ENCODE results near the gene CYP2J2. TPM values are rescaled to one million over a fixed set of nuclear protein-coding genes. Genes with fewer than 3 reads are reported as not detected.
"Not testable (repeated sequence)": the region's sequence is repeated elsewhere in the genome, so short reads cannot be mapped to it uniquely, and the experiment has no call there.

The CYP2J2 gene
- total RNA-seq, 1 donor, result 0.09 TPM

DNA sequence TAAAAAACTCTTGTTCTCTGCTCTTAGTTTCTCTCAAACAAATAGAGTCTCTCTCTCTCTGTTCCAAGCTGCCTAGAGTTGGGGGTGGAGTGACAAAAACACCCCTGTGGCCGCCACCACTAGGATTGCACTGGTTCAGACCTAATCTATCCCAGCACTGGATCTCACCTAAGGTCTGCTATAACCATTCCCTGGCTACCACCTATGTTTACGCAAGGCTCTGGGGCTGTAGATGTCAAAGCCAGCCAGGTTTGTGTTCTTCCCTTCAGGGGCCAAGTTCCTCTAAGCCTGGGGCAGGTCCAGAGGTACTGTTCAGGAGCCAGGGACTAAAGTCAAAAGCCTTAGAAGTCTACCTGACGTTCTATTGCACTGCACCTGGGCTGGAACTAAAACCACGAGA, 12.8 kb upstream of the CYP2J2 start:
- DNase-seq (ENCODE audit: low read depth), result no peak
- H3K4me3 ChIP-seq (ENCODE audit: low read depth, low read length), result no peak overlapping the region
- TF ChIP-seq CTCF (IDR thresholded peaks at IDR 0.05; ENCODE audit: insufficient read depth, low read length), result no peak

- no peak for TF ChIP-seq CTCF (IDR thresholded peaks at IDR 0.05; ENCODE audit: insufficient read depth, low read length)
- no peak for DNase-seq (ENCODE audit: low read depth)
- no peak overlapping the region for H3K4me3 ChIP-seq (ENCODE audit: low read depth, low read length)
Measured at GRCh38 chr1:59937636-59938210, 11.2 kb upstream of the CYP2J2 start.

- no peak for TF ChIP-seq CTCF (IDR thresholded peaks at IDR 0.05; ENCODE audit: insufficient read depth, low read length)
- no peak for DNase-seq (ENCODE audit: low read depth)
Measured at GRCh38 chr1:59936358-59936821, 9.8 kb upstream of the CYP2J2 start.

DNA sequence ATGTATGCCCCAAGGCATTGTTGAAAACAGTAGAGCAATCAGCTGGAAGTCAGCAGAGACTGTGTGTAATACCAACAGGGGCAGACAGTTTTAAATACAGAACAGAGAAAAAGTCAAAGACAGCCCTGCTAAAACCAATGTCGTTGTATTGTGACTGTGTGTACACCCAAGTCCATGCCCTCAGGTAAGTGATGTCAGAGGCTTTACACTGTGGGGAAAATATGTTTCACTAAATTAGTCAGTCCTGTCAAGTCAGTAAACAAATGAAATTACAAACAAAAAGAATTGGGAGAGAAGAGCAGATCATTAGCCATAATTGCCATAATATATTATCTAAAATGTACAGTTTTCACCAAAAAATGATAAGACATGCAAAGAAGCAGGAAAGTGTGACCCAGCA, 2.4 kb upstream of the CYP2J2 start:
- no peak for TF ChIP-seq CTCF (IDR thresholded peaks at IDR 0.05; ENCODE audit: insufficient read depth, low read length)
- no peak for DNase-seq (ENCODE audit: low read depth)
- H3K4me3 ChIP-seq (ENCODE audit: low read depth, low read length), result no peak overlapping the region

More at GRCh38 chr1:59936358-59936821, 9.8 kb upstream of the CYP2J2 start:
- no peak overlapping the region for H3K4me3 ChIP-seq (ENCODE audit: low read depth, low read length)

- no peak for TF ChIP-seq CTCF (IDR thresholded peaks at IDR 0.05; ENCODE audit: insufficient read depth, low read length)
- DNase-seq (ENCODE audit: low read depth), result no peak
- H3K4me3 ChIP-seq (ENCODE audit: low read depth, low read length), result no peak overlapping the region
Measured at GRCh38 chr1:59927213-59927612, 640 bp upstream of the CYP2J2 start.

DNA sequence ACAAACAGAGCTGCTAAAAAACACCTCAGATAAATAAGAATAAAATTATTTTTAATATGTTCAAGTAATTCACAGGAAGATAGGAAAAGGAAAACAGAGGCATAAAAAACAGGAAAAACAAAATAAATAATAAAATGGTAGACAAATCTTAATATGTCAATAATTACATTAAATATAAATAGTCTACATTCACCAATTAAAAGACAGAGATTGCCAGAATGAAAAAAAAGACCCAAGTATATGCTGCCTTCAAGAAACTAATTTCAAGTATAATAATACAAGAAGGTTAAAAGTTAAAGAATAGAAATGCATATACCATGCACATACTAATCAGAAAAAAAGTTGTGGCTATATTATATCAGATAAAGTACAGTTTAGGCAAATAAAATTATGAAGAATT, 1.9 kb downstream of the CYP2J2 start:
- no peak for TF ChIP-seq CTCF (IDR thresholded peaks at IDR 0.05; ENCODE audit: insufficient read depth, low read length)
- H3K4me3 ChIP-seq (ENCODE audit: low read depth, low read length), result no peak overlapping the region
- no peak for DNase-seq (ENCODE audit: low read depth)

DNA sequence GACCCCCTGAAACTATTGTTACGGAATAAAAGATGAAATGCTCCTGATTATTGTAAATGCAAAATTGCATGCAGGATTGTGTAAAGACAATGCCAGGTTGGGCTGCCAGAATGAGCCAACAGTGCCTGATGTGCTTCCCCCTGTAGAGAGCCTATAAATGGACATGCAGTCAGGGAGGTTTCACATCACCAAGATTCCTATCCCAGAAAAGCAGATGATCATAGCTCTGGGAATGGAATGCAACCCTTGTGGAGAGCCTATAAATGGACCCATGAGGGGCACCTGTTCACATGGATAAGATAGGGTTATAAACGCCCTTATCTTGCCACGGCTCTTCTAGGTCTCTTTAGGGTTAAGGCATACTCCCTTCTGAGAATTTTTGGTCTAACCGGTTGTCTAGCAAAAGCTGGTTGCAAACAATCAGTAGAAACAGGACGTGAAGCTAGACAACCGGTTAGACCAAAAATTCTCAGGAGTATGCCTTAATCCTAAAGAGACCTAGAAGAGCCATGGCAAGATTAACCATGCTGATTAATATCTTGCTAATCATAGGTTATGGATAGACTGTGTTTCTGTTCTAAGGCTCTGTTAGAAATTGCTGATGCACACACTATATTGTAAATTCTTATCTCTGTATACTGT, 5.2 kb downstream of the CYP2J2 start:
- not testable (repeated sequence) for DNase-seq (ENCODE audit: low read depth); H3K4me3 ChIP-seq (ENCODE audit: low read depth, low read length)

Measured in fibroblast of the aortic adventitia (primary cell).